HG02759 (cell line): ENCODE data around the gene PRXL2A.

Experiments used
- ATAC-seq: cut with Tn5 transposase; IDR thresholded peaks from one replicate; pipeline ENCODE4 v1.9.1; 2021; ENCODE audit warnings: mild to moderate bottlenecking, moderate library complexity; ENCODE audit not compliant: unreplicated experiment

PRXL2A gene

GRCh38 chr10:80443531-80443974 lies 35.2 kb downstream of the PRXL2A start:
- peak; percentile 46 for ATAC-seq

- no peak for ATAC-seq
Measured at GRCh38 chr10:80444124-80444523, 35.8 kb downstream of the PRXL2A start.

GRCh38 chr10:80444646-80445319 lies 36.4 kb downstream of the PRXL2A start:
- peak; percentile 82 for ATAC-seq

- no peak for ATAC-seq
Measured at GRCh38 chr10:80447436-80448190, 39.3 kb downstream of the PRXL2A start.

- ATAC-seq: no peak
Measured at GRCh38 chr10:80448209-80448942, 40.0 kb downstream of the PRXL2A start.

GRCh38 chr10:80449520-80449919 lies 41.2 kb downstream of the PRXL2A start:
- ATAC-seq: no peak

- no peak for ATAC-seq
Measured at GRCh38 chr10:80451132-80451531, 42.8 kb downstream of the PRXL2A start.

- no peak for ATAC-seq
Measured at GRCh38 chr10:80452069-80452468, 43.7 kb downstream of the PRXL2A start.

GRCh38 chr10:80452640-80453039 lies 44.3 kb downstream of the PRXL2A start:
- ATAC-seq: no peak

- ATAC-seq: no peak
Measured at GRCh38 chr10:80453056-80453841, 44.9 kb downstream of the PRXL2A start.

GRCh38 chr10:80453842-80454512 lies 45.6 kb downstream of the PRXL2A start, which contains the start of gene TSPAN14:
Gene TSPAN14, plus strand, starts transcription at chr10:80454310. Its CDS starts 34,924 bp downstream, at chr10:80489234.
- peak; percentile 69 for ATAC-seq

- ATAC-seq: peak; percentile 21
Measured at GRCh38 chr10:80454513-80455460, 46.4 kb downstream of the PRXL2A start.

GRCh38 chr10:80455461-80456349 lies 47.4 kb downstream of the PRXL2A start:
- ATAC-seq: no peak

GRCh38 chr10:80457554-80458262 lies 49.4 kb downstream of the PRXL2A start:
- ATAC-seq: no peak

- no peak for ATAC-seq
Measured at GRCh38 chr10:80458263-80458625, 49.9 kb downstream of the PRXL2A start.

- ATAC-seq: no peak
Measured at GRCh38 chr10:80458638-80459037, 50.3 kb downstream of the PRXL2A start.

- peak; percentile 51 for ATAC-seq
Measured at GRCh38 chr10:80459047-80459865, 50.9 kb downstream of the PRXL2A start.
